OCI-LY7 (cell line): ENCODE results near the gene AUTS2. TPM values are rescaled to one million over a fixed set of nuclear protein-coding genes. Genes with fewer than 3 reads are reported as not detected.

ENCODE experiments used
- BruUV-seq: library from RNA; stranded (reverse); fragments of 400-500 nt; replicated peaks from 2 replicates; lab custom pipeline; 2021; lab: Mats Ljungman, UMichigan
- CTCF ChIA-PET: fragments of 300-600 bp; sonication (Branson Sonifier 250); formaldehyde crosslinking; loops from one replicate; lab custom pipeline; 2022; ENCODE audit warnings: antibody characterized with exemption; ENCODE audit not compliant: unreplicated experiment; lab: Charles Lee
- POLR2A ChIA-PET: fragments of 300-600 bp; sonication (Branson Sonifier 250); formaldehyde crosslinking; loops from one replicate; lab custom pipeline; 2022; ENCODE audit warnings: antibody characterized with exemption; lab: Charles Lee
- DNase-seq: peaks from one replicate; pipeline ENCODE4 v3.0.0-alpha.2; 2015; ENCODE audit warnings: low spot score
- H2AFZ ChIP-seq: fragments of 200-600 bp; sonication (generic), shearing (Covaris generic); 2 replicates; pipeline ENCODE4 v1.6.1; 2014; ENCODE audit warnings: mild to moderate bottlenecking, antibody characterized with exemption, low read length, moderate library complexity
- H3K27ac ChIP-seq: fragments of 200-600 bp; sonication (generic); 2 replicates; pipeline ENCODE4 v1.5.1; 2014; ENCODE audit warnings: mixed run types, low read depth, mild to moderate bottlenecking, moderate library complexity, low read length, inconsistent platforms; ENCODE audit not compliant: poor library complexity, severe bottlenecking
- H3K36me3 ChIP-seq: fragments of 200-600 bp; sonication (generic); 2 replicates; pipeline ENCODE4 v1.6.1; 2014; ENCODE audit warnings: mild to moderate bottlenecking, antibody characterized with exemption, low read length, moderate library complexity, mixed read lengths; ENCODE audit not compliant: insufficient read depth
- H3K4me1 ChIP-seq: fragments of 200-600 bp; sonication (generic); 2 replicates; pipeline ENCODE4 v1.5.1; 2014; ENCODE audit warnings: mild to moderate bottlenecking, low read length; ENCODE audit not compliant: insufficient read depth, poor library complexity, severe bottlenecking
- H3K4me2 ChIP-seq: fragments of 200-600 bp; sonication (generic); 2 replicates; pipeline ENCODE4 v1.6.1; 2014; ENCODE audit warnings: mild to moderate bottlenecking, low read length
- H3K4me3 ChIP-seq: fragments of 200-600 bp; sonication (generic); 2 replicates; pipeline ENCODE4 v1.5.1; 2014; ENCODE audit warnings: mild to moderate bottlenecking, low read depth, low read length; ENCODE audit not compliant: poor library complexity, severe bottlenecking
- H3K79me2 ChIP-seq: fragments of 200-600 bp; sonication (generic); 2 replicates; pipeline ENCODE4 v1.6.1; 2016; ENCODE audit warnings: low read depth, mild to moderate bottlenecking, low read length, moderate library complexity, mixed read lengths; ENCODE audit not compliant: insufficient read depth
- H3K9me2 ChIP-seq: fragments of 200-600 bp; sonication (generic); 2 replicates; pipeline ENCODE4 v1.6.1; 2016; ENCODE audit warnings: mild to moderate bottlenecking, low read length, mixed read lengths; ENCODE audit not compliant: insufficient read depth
- H3K9me3 ChIP-seq: fragments of 200-600 bp; sonication (generic); 2 replicates; pipeline ENCODE4 v1.6.1; 2014; ENCODE audit warnings: mild to moderate bottlenecking, mixed run types, low read length, mixed read lengths
- H4K20me1 ChIP-seq: fragments of 200-600 bp; sonication (generic); 2 replicates; pipeline ENCODE4 v1.6.1; 2014; ENCODE audit warnings: mild to moderate bottlenecking, antibody characterized with exemption, low read length, moderate library complexity, mixed read lengths; ENCODE audit not compliant: insufficient read depth
- EZH2phosphoT487 ChIP-seq: fragments of 200-600 bp; sonication (generic); IDR thresholded peaks from 2 replicates; pipeline ENCODE4 v1.6.1; 2018; ENCODE audit warnings: low read depth, borderline replicate concordance, mild to moderate bottlenecking, mixed run types, antibody characterized with exemption, low read length, moderate library complexity, mixed read lengths
- intact Hi-C: fragments of 100-400 bp; cut with micrococcal nuclease; formaldehyde crosslinking; loops from one replicate; pipeline ENCODE4 v1.10.0; 2022; ENCODE audit not compliant: unreplicated experiment
- total RNA-seq, 2 experiments: library from RNA; depleted of rRNA in 1 of 2; stranded (reverse); fragments of >200 nt in 1 of 2; shearing (Covaris generic) in 1 of 2; gene quantifications; 2 replicates each; pipeline ENCODE4 v1.2.3, GENCODE V29; 2014 to 2022
- TF ChIP-seq, protein P1 (sequence below): fragments of 200-600 bp; sonication (generic); conservative IDR thresholded peaks from 2 replicates; pipeline ENCODE4 v1.5.1; 2014; ENCODE audit warnings: mild to moderate bottlenecking, antibody characterized with exemption, low read length, moderate library complexity, mixed read lengths

The AUTS2 gene
- total RNA-seq, 2 experiments from 2014 or later: 37.9 to 78.5 TPM

DNA sequence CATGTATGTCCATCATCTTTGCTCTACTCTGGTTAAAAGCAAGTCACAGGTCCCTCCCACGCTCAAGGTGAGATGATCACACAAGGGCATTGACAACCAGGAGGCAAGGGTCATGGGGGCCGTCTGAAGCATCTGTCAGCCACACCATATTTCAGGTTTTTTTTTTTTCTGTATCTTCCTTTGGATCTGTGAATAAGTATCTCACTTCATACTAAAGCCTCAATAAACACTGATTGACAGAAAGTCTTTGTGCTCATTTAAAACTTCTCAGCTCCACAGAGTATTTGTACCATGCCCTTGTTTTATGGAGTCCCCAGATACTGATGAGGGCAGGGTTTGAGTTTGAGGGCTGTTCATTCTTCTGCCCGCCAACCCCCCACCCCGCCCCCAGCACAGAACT is 45.0 kb downstream of the AUTS2 start:
- Histone ChIP-seq H4K20me1 (peaks cover 25% of the 10 kb centered on the region), H3K4me1 (peaks cover 28% of the 10 kb centered on the region), H3K27ac (no peak overlapping the region), H3K9me3 (no peaks in the 10 kb centered on the region), H3K79me2 (peaks cover 80% of the 10 kb centered on the region), H3K4me3 (no peak overlapping the region), H3K9me2 (no peaks in the 10 kb centered on the region), H2AFZ (no peak overlapping the region), H3K36me3 (peaks cover under 1% of the 10 kb centered on the region; the same call in 1 of the 2 replicates), H3K4me2 (no peak overlapping the region)
- ChIA-PET POLR2A (interaction anchor here (0.6 to 0.9 kb wide), 3 partner anchors 42 to 446 kb away, joined by 3 to 4 read pairs (median 4); no protein-coding TSS in a partner anchor), CTCF (no interaction called here)
- no peak for DNase-seq
- no peak for TF ChIP-seq EZH2phosphoT487
- TF ChIP-seq, protein P1, sequence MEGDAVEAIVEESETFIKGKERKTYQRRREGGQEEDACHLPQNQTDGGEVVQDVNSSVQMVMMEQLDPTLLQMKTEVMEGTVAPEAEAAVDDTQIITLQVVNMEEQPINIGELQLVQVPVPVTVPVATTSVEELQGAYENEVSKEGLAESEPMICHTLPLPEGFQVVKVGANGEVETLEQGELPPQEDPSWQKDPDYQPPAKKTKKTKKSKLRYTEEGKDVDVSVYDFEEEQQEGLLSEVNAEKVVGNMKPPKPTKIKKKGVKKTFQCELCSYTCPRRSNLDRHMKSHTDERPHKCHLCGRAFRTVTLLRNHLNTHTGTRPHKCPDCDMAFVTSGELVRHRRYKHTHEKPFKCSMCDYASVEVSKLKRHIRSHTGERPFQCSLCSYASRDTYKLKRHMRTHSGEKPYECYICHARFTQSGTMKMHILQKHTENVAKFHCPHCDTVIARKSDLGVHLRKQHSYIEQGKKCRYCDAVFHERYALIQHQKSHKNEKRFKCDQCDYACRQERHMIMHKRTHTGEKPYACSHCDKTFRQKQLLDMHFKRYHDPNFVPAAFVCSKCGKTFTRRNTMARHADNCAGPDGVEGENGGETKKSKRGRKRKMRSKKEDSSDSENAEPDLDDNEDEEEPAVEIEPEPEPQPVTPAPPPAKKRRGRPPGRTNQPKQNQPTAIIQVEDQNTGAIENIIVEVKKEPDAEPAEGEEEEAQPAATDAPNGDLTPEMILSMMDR: no peak
- no TSS peak for BruUV-seq
- intact Hi-C loops: no loop called here

DNA sequence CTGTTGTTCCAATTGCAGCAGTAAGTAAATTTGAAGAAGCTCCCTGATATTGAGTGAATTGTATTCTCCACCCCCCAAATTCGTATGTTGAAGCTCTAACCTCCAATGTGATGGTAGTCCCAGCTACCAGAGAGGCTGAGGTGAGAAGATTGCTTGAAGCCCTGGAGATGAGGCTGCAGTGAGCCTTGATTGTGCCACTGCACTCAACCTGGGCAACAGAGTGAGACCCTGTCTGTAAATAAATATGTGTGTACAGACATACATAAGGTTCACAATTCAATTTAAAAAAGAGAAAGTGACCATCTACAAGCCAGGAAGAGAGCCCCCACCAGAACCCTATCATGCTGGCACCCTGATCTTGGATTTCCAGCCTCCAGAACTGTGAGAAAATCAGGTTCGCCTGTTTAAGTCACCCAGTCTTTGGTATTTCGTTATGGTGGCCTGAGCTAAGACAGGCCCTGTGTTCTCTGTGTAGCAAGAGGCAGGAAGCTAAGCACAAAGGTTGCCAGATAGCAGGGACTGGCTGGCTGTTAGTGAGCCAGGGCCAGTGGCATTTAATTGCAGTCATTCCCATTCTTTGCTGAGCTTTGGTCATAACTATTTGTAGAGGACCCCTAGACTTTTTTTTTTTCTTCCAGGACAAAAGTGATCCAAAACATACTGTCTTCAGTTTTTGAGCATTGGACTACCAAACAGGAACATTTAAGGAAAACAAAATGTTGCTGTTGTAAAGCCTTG is 45.6 kb downstream of the AUTS2 start:
- POLR2A ChIA-PET: interaction anchor here (0.6 to 0.9 kb wide), 3 partner anchors 42 to 446 kb away, joined by 3 to 4 read pairs (median 4); no protein-coding TSS in a partner anchor
- no peak overlapping the region for H3K4me3 ChIP-seq
- H3K4me2 ChIP-seq: no peak overlapping the region
- DNase-seq: no peak
- no peaks in the 10 kb centered on the region for H3K9me2 ChIP-seq
- BruUV-seq: no TSS peak
- peaks cover 25% of the 10 kb centered on the region for H4K20me1 ChIP-seq
- peaks cover 76% of the 10 kb centered on the region for H3K79me2 ChIP-seq
- H3K36me3 ChIP-seq: no peaks in the 10 kb centered on the region
- TF ChIP-seq, protein P1: no peak
- no peak for TF ChIP-seq EZH2phosphoT487
- intact Hi-C loops: no loop called here
- peaks cover 23% of the 10 kb centered on the region for H3K4me1 ChIP-seq
- no peak overlapping the region for H2AFZ ChIP-seq
- no peaks in the 10 kb centered on the region for H3K9me3 ChIP-seq
- CTCF ChIA-PET: no interaction called here
- H3K27ac ChIP-seq: no peak overlapping the region

DNA sequence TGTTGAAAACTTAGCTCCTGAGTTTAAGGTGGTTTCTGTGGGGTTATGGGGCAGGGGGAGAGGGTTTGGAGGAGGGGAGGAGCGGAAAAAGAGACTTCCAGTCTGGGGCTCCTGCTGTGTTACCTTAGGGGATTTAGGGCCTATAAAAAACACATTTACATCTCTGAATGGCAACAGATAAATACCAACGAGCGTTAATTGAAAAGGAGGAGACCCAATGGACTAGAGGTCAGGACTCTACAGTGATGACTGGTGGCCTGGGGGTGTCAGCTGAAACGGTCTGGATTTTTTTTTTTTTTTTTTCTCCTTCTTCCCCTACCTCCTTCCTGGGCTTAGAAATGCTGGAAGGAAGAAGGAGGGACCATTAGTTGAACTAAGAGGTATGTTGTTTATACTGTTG is 47.4 kb downstream of the AUTS2 start:
- H3K9me2 ChIP-seq: no peaks in the 10 kb centered on the region
- H4K20me1 ChIP-seq: peaks cover 25% of the 10 kb centered on the region
- CTCF ChIA-PET: no interaction called here
- peaks cover 29% of the 10 kb centered on the region for H3K4me1 ChIP-seq
- H3K4me2 ChIP-seq: no peak overlapping the region
- no TSS peak for BruUV-seq
- H3K79me2 ChIP-seq: peaks cover 80% of the 10 kb centered on the region
- no peaks in the 10 kb centered on the region for H3K36me3 ChIP-seq
- TF ChIP-seq, protein P1: no peak
- TF ChIP-seq EZH2phosphoT487: no peak
- POLR2A ChIA-PET: no interaction called here
- H3K27ac ChIP-seq: no peak overlapping the region
- intact Hi-C loops: no loop called here
- no peak overlapping the region for H2AFZ ChIP-seq
- DNase-seq: no peak
- no peaks in the 10 kb centered on the region for H3K9me3 ChIP-seq
- H3K4me3 ChIP-seq: no peak overlapping the region
